Hematopoietic multipotent progenitor cell treated with erythropoietin and hydrocortisone succinate and interleukin-3 and kit ligand, for 8 days (in vitro differentiated cells): ENCODE results near the gene SNCB.

Experiments used
- DNase-seq: peaks from one replicate; pipeline ENCODE4 v3.0.0-alpha.2; 2015

Gene SNCB

GRCh38 chr5:176644294-176644693 lies 14.0 kb upstream of the SNCB start:
- no peak for DNase-seq

GRCh38 chr5:176643491-176644219 lies 13.3 kb upstream of the SNCB start:
- DNase-seq = no peak

- no peak for DNase-seq
Observed at GRCh38 chr5:176642675-176643490, 12.5 kb upstream of the SNCB start.

GRCh38 chr5:176640616-176641015 lies 10.3 kb upstream of the SNCB start:
- no peak for DNase-seq

GRCh38 chr5:176639981-176640380 lies 9.6 kb upstream of the SNCB start:
- DNase-seq = no peak

GRCh38 chr5:176639208-176639607 lies 8.9 kb upstream of the SNCB start:
- no peak for DNase-seq

GRCh38 chr5:176638437-176638836 lies 8.1 kb upstream of the SNCB start:
- no peak for DNase-seq

GRCh38 chr5:176637556-176637955 lies 7.2 kb upstream of the SNCB start:
- DNase-seq = no peak

- DNase-seq = no peak
Observed at GRCh38 chr5:176636426-176636825, 6.1 kb upstream of the SNCB start.

GRCh38 chr5:176633598-176633997 lies 3.3 kb upstream of the SNCB start:
- DNase-seq = no peak

GRCh38 chr5:176632745-176633144 lies 2.4 kb upstream of the SNCB start:
- DNase-seq = no peak

GRCh38 chr5:176631383-176632200 lies 1.3 kb upstream of the SNCB start:
- DNase-seq = no peak

- DNase-seq = no peak
Observed at GRCh38 chr5:176630681-176631222, 418 bp upstream of the SNCB start.

- no peak for DNase-seq
Observed at GRCh38 chr5:176629317-176629852, 949 bp downstream of the SNCB start.

- DNase-seq = no peak
Observed at GRCh38 chr5:176628406-176629228, 1.7 kb downstream of the SNCB start.

- DNase-seq = no peak
Observed at GRCh38 chr5:176627582-176627981, 2.8 kb downstream of the SNCB start.

- no peak for DNase-seq
Observed at GRCh38 chr5:176626876-176627236, 3.5 kb downstream of the SNCB start.

GRCh38 chr5:176625966-176626875 lies 4.1 kb downstream of the SNCB start:
- no peak for DNase-seq

- DNase-seq = no peak
Observed at GRCh38 chr5:176625512-176625911, 4.8 kb downstream of the SNCB start.

GRCh38 chr5:176624938-176625337 lies 5.4 kb downstream of the SNCB start:
- DNase-seq = no peak

- DNase-seq = no peak
Observed at GRCh38 chr5:176624142-176624541, 6.2 kb downstream of the SNCB start.
